ENCODE results near the gene PCNT.

PCNT gene

GRCh38 chr21:46482225-46482845, 158.4 kb downstream of the PCNT start:
- no peak overlapping the region for H3K4me3 ChIP-seq (ENCODE audit: low read length)
- DNase-seq (ENCODE audit: low read depth, low spot score): no peak

DNA sequence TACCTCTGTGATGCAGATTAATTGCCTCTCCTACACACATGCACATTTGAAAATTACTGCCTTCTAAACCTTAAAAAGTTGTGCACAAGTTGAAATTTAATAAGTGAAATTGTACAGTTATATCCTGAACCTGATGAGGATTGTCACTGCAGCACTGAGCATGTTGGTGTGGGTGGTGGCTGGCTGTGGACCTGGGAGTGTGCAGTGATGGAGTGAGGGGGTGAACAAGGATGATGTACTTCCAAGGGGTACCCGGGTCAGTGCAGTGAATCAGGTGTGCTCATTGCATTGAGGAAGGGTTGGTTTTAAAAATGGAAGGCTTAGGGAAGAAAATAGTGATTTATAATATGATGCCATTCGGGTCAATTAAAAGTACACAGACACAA, 158.9 kb downstream of the PCNT start:
- no peak overlapping the region for H3K4me3 ChIP-seq (ENCODE audit: low read length)
- DNase-seq (ENCODE audit: low read depth, low spot score): no peak

GRCh38 chr21:46483300-46484295, 159.6 kb downstream of the PCNT start:
- DNase-seq (ENCODE audit: low read depth, low spot score): no peak
- no peak overlapping the region for H3K4me3 ChIP-seq (ENCODE audit: low read length)

DNA sequence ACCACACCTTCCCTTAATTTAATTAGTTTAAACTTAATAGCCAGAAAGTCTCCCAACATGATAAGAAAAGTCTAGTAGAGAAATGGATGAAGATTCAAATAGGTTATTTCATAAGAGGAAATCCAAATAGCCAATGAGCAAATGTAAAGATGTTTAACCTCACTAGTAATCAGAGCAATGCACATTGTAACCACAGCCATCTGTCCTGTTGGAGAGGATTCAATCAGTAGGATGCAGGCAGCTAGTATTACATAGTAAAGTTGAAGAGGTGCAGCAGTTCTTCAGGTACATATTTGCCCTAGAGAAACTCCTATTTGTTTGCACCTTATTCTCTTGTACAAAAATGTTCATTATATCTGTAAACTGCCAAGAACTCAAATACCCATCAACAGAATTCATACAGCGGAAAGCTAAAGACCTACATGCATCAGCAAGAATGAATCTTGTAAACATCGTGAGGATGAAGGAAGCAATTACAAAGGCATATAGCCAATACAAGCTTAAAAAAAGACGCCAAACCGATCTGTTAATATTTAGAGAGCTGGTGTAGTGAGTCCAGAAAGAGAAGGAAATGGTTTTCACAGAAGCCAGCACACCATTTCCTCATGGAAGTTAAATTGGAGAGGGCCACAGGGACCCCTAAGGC, 162.6 kb downstream of the PCNT start:
- no peak overlapping the region for H3K4me3 ChIP-seq (ENCODE audit: low read length)
- DNase-seq (ENCODE audit: low read depth, low spot score): no peak

GRCh38 chr21:46489162-46489663, 165.3 kb downstream of the PCNT start:
- DNase-seq (ENCODE audit: low read depth, low spot score): no peak
- H3K4me3 ChIP-seq (ENCODE audit: low read length): no peak overlapping the region

DNA sequence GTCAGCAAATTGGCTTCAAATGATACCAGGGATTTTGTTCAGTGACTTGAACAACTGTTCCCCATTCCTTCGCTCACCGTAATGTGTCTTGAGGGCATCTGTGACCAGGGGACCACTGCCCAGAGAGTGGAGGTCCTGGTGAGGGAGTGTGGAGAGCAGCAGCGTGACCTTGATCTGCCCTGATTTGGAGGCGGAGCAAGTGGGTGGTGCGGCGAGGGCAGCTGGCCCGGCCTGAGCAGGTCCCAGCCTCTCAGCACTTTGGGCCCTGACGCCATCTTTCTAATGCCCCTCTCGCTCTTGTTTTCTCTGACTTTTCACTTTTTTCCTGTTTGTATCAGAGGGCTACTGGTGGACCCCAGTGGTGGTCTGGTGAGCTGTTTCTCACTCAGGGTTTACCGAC, 165.8 kb downstream of the PCNT start:
- DNase-seq (ENCODE audit: low read depth, low spot score): no peak
- no peak overlapping the region for H3K4me3 ChIP-seq (ENCODE audit: low read length)

- no peak overlapping the region for H3K4me3 ChIP-seq (ENCODE audit: low read length)
- no peak for DNase-seq (ENCODE audit: low read depth, low spot score)
These were observed 167.6 kb downstream of the PCNT start for GRCh38 chr21:46491553-46491952.

- no peak overlapping the region for H3K4me3 ChIP-seq (ENCODE audit: low read length)
- no peak for DNase-seq (ENCODE audit: low read depth, low spot score)
These were observed 168.9 kb downstream of the PCNT start for GRCh38 chr21:46492851-46493250.

- DNase-seq (ENCODE audit: low read depth, low spot score): no peak
- no peak overlapping the region for H3K4me3 ChIP-seq (ENCODE audit: low read length)
These were observed 169.9 kb downstream of the PCNT start for GRCh38 chr21:46493828-46494227.

Data from Jurkat, Clone E6-1 (cell line).